Urinary bladder (tissue), 4 donors: ENCODE results near the gene PML. TPM values are rescaled to one million over a fixed set of nuclear protein-coding genes. Genes with fewer than 3 reads are reported as not detected.
"Not testable (repeated sequence)": the region's sequence is repeated elsewhere in the genome, so short reads cannot be mapped to it uniquely, and the experiment has no call there.

Source experiments
- DNase-seq: peaks from one replicate; pipeline ENCODE4 v3.0.0-alpha.2; 2015; ENCODE audit errors: extremely low spot score
- H3K27ac ChIP-seq: one replicate; pipeline ENCODE4 v1.5.1; 2013; ENCODE audit warnings: low read depth, mild to moderate bottlenecking, moderate library complexity
- H3K36me3 ChIP-seq: one replicate; pipeline ENCODE4 v1.6.1; 2013; ENCODE audit warnings: mild to moderate bottlenecking, moderate library complexity; ENCODE audit not compliant: insufficient read depth
- H3K4me1 ChIP-seq: one replicate; pipeline ENCODE4 v1.6.1; 2013; ENCODE audit warnings: mild to moderate bottlenecking, moderate library complexity; ENCODE audit not compliant: insufficient read depth
- H3K4me3 ChIP-seq: one replicate; pipeline ENCODE4 v1.5.1; 2013; ENCODE audit warnings: low read depth, low read length
- WGBS: extraction: QIAGEN DNeasy Blood & Tissue Kit; methylation state at CpG from one replicate; pipeline ENCODE4 v1.1.7; 2013; 5-methylcytosine and 5-hydroxymethylcytosine counted together
- polyA plus RNA-seq: library from polyadenylated mRNA; stranded (reverse); fragments of 200-250 nt; gene quantifications from one replicate; pipeline ENCODE4 v1.2.3, GENCODE V29; 2013
- total RNA-seq: library from RNA; depleted of rRNA; stranded (reverse); fragments of >200 nt; gene quantifications from one replicate; pipeline ENCODE4 v1.2.3, GENCODE V29; 2014
- donor health status: healthy with polysubstance abuse.
- donor health status: healthy.

Gene PML
- total and polyA plus RNA-seq, 2 donors, result 22.3 to 36.5 TPM

GRCh38 chr15:74050127-74050526 lies 55.6 kb downstream of the PML start:
- no peaks in the 10 kb centered on the region for H3K36me3 ChIP-seq
- H3K4me3 ChIP-seq, result no peak overlapping the region
- H3K4me1 ChIP-seq, result no peaks in the 10 kb centered on the region
- H3K27ac ChIP-seq, result no peak overlapping the region
- 87% methylated on average over 5 of the region's 5 CpGs for WGBS
- no peak for DNase-seq

GRCh38 chr15:74050556-74051234 lies 56.2 kb downstream of the PML start:
- WGBS, result 65% methylated on average over 8 of the region's 8 CpGs
- no peaks in the 10 kb centered on the region for H3K36me3 ChIP-seq
- no peaks in the 10 kb centered on the region for H3K4me1 ChIP-seq
- peak overlapping the region; percentile 28 for H3K27ac ChIP-seq
- no peak for DNase-seq
- H3K4me3 ChIP-seq, result no peak overlapping the region

- not testable (repeated sequence) for H3K36me3 ChIP-seq, DNase-seq, H3K4me1 ChIP-seq, H3K4me3 ChIP-seq, H3K27ac ChIP-seq
- 91% methylated on average over 42 of the region's 42 CpGs for WGBS
These were observed 58.0 kb downstream of the PML start for GRCh38 chr15:74052271-74053260.

GRCh38 chr15:74053517-74053916 lies 59.0 kb downstream of the PML start:
- Histone ChIP-seq H3K4me1 (no peaks in the 10 kb centered on the region), H3K27ac (no peak overlapping the region), H3K4me3 (no peak overlapping the region), H3K36me3 (no peaks in the 10 kb centered on the region)
- DNase-seq, result no peak
- 64% methylated on average over 15 of the region's 15 CpGs for WGBS

GRCh38 chr15:74053941-74054529 lies 59.5 kb downstream of the PML start:
- no peak for DNase-seq
- WGBS, result 7% methylated on average over 17 of the region's 17 CpGs
- H3K36me3 ChIP-seq, result no peaks in the 10 kb centered on the region
- H3K4me1 ChIP-seq, result no peaks in the 10 kb centered on the region
- no peak overlapping the region for H3K4me3 ChIP-seq
- H3K27ac ChIP-seq, result no peak overlapping the region

GRCh38 chr15:74055804-74056203 lies 61.3 kb downstream of the PML start:
- Histone ChIP-seq H3K4me1 (no peaks in the 10 kb centered on the region), H3K4me3 (no peak overlapping the region), H3K27ac (no peak overlapping the region), H3K36me3 (no peaks in the 10 kb centered on the region)
- no peak for DNase-seq
- WGBS, result 92% methylated on average over 2 of the region's 2 CpGs

GRCh38 chr15:74056330-74056729 lies 61.8 kb downstream of the PML start:
- not testable (repeated sequence) for H3K4me1 ChIP-seq, H3K27ac ChIP-seq, H3K4me3 ChIP-seq, DNase-seq, H3K36me3 ChIP-seq
- WGBS, result 90% methylated on average over 5 of the region's 5 CpGs

GRCh38 chr15:74059050-74059833 lies 64.7 kb downstream of the PML start:
- not testable (repeated sequence) for H3K36me3 ChIP-seq, H3K27ac ChIP-seq, H3K4me3 ChIP-seq, H3K4me1 ChIP-seq, DNase-seq
- 92% methylated on average over 6 of the region's 6 CpGs for WGBS

GRCh38 chr15:74060251-74060650 lies 65.7 kb downstream of the PML start:
- no peaks in the 10 kb centered on the region for H3K36me3 ChIP-seq

GRCh38 chr15:74062236-74062635 lies 67.7 kb downstream of the PML start:
- Histone ChIP-seq H3K4me3 (no peak overlapping the region), H3K27ac (no peak overlapping the region), H3K36me3 (no peaks in the 10 kb centered on the region), H3K4me1 (no peaks in the 10 kb centered on the region)
- DNase-seq, result no peak
- WGBS, result 94% methylated on average over 6 of the region's 6 CpGs

More at GRCh38 chr15:74060251-74060650, 65.7 kb downstream of the PML start:
- Histone ChIP-seq H3K4me3 (no peak overlapping the region), H3K27ac (no peak overlapping the region), H3K4me1 (no peaks in the 10 kb centered on the region)
- WGBS, result 73% methylated on average over 6 of the region's 6 CpGs
- DNase-seq, result no peak

GRCh38 chr15:74062671-74063070 lies 68.2 kb downstream of the PML start:
- Histone ChIP-seq H3K27ac (no peak overlapping the region), H3K4me1 (no peaks in the 10 kb centered on the region), H3K36me3 (no peaks in the 10 kb centered on the region), H3K4me3 (no peak overlapping the region)
- no peak for DNase-seq
- 90% methylated on average over 7 of the region's 7 CpGs for WGBS

- H3K4me3 ChIP-seq, H3K4me1 ChIP-seq, H3K27ac ChIP-seq, H3K36me3 ChIP-seq, DNase-seq: not testable (repeated sequence)
- WGBS, result 73% methylated on average over 10 of the region's 17 CpGs
These were observed 69.1 kb downstream of the PML start for GRCh38 chr15:74063425-74064146.

- not testable (repeated sequence) for H3K36me3 ChIP-seq, H3K27ac ChIP-seq, H3K4me3 ChIP-seq, DNase-seq, H3K4me1 ChIP-seq
- 97% methylated on average over 3 of the region's 3 CpGs for WGBS
These were observed 69.7 kb downstream of the PML start for GRCh38 chr15:74064183-74064582.
